H9 (cell line): ENCODE results near the gene ARHGEF16. TPM values are rescaled to one million over a fixed set of nuclear protein-coding genes. Genes with fewer than 3 reads are reported as not detected.

Experiments used
- DNase-seq: peaks from one replicate; pipeline ENCODE4 v3.0.0-alpha.2; 2017
- H2AFZ ChIP-seq: one replicate; pipeline ENCODE4 v1.6.1; 2013; ENCODE audit warnings: mild to moderate bottlenecking, low read length, control low read depth, moderate library complexity
- H2AK5ac ChIP-seq: 2 replicates; pipeline ENCODE4 v1.6.1; 2013; ENCODE audit warnings: low read length, control low read depth, mixed read lengths; ENCODE audit not compliant: insufficient read length
- H2BK120ac ChIP-seq: one replicate; pipeline ENCODE4 v1.6.1; 2013; ENCODE audit warnings: low read depth, mild to moderate bottlenecking, low read length, control low read depth, inconsistent platforms; ENCODE audit not compliant: poor library complexity, severe bottlenecking
- H2BK12ac ChIP-seq: 2 replicates; pipeline ENCODE4 v1.6.1; 2013; ENCODE audit warnings: low read length, control low read depth, mixed read lengths, low read depth; ENCODE audit not compliant: insufficient read length
- H2BK15ac ChIP-seq: 2 replicates; pipeline ENCODE4 v1.6.1; 2013; ENCODE audit warnings: low read depth, low read length, control low read depth
- H2BK20ac ChIP-seq: one replicate; pipeline ENCODE4 v1.6.1; 2013; ENCODE audit warnings: low read depth, mild to moderate bottlenecking, low read length, control low read depth, inconsistent platforms; ENCODE audit not compliant: poor library complexity, severe bottlenecking
- H2BK5ac ChIP-seq: 2 replicates; pipeline ENCODE4 v1.6.1; 2013; ENCODE audit warnings: low read length, control low read depth, mixed read lengths; ENCODE audit not compliant: insufficient read length
- H3K14ac ChIP-seq: 2 replicates; pipeline ENCODE4 v1.6.1; 2013; ENCODE audit warnings: low read length, control low read depth; ENCODE audit not compliant: insufficient read depth
- H3K18ac ChIP-seq: 2 replicates; pipeline ENCODE4 v1.6.1; 2013; ENCODE audit warnings: low read depth, mild to moderate bottlenecking, mixed read lengths, low read length, control low read depth; ENCODE audit not compliant: insufficient read length
- H3K23ac ChIP-seq: 2 replicates; pipeline ENCODE4 v1.6.1; 2013; ENCODE audit warnings: low read length, control low read depth, mixed read lengths, low read depth; ENCODE audit not compliant: insufficient read length
- H3K23me2 ChIP-seq: 2 replicates; pipeline ENCODE4 v1.6.1; 2013; ENCODE audit warnings: low read depth, mild to moderate bottlenecking, mixed read lengths, low read length, control low read depth; ENCODE audit not compliant: insufficient read length, poor library complexity, severe bottlenecking
- H3K27ac ChIP-seq: 2 replicates; pipeline ENCODE4 v1.5.1; 2013; ENCODE audit warnings: low read length, control low read depth, mixed read lengths, low read depth; ENCODE audit not compliant: insufficient read length
- H3K27me3 ChIP-seq: 2 replicates; pipeline ENCODE4 v1.6.1; 2013; ENCODE audit warnings: low read length, control low read depth, inconsistent platforms; ENCODE audit not compliant: insufficient read depth
- H3K4ac ChIP-seq: 2 replicates; pipeline ENCODE4 v1.6.1; 2013; ENCODE audit warnings: low read depth, mild to moderate bottlenecking, control low read depth, inconsistent platforms, low read length, moderate library complexity
- H3K4me1 ChIP-seq: 2 replicates; pipeline ENCODE4 v1.6.1; 2013; ENCODE audit warnings: low read length, control low read depth, inconsistent platforms; ENCODE audit not compliant: insufficient read depth
- H3K4me2 ChIP-seq: 2 replicates; pipeline ENCODE4 v1.6.1; 2013; ENCODE audit warnings: low read length, control low read depth, mixed read lengths; ENCODE audit not compliant: insufficient read length, insufficient read depth
- H3K56ac ChIP-seq: 2 replicates; pipeline ENCODE4 v1.6.1; 2013; ENCODE audit warnings: low read depth, mild to moderate bottlenecking, mixed read lengths, low read length, control low read depth; ENCODE audit not compliant: insufficient read length
- H3K79me1 ChIP-seq: 2 replicates; pipeline ENCODE4 v1.6.1; 2013; ENCODE audit warnings: low read depth, mild to moderate bottlenecking, moderate library complexity, low read length, control low read depth, inconsistent platforms; ENCODE audit not compliant: insufficient read depth, poor library complexity, severe bottlenecking
- H3K79me2 ChIP-seq: 2 replicates; pipeline ENCODE4 v1.6.1; 2013; ENCODE audit warnings: low read length, control low read depth, inconsistent platforms; ENCODE audit not compliant: insufficient read depth
- H3K9ac ChIP-seq: 2 replicates; pipeline ENCODE4 v1.6.1; 2013; ENCODE audit warnings: low read length, control low read depth, mixed read lengths; ENCODE audit not compliant: insufficient read length; ENCODE audit errors: extremely low read depth
- H3K9me3 ChIP-seq: one replicate; pipeline ENCODE4 v1.6.1; 2013; ENCODE audit warnings: low read depth, low read length, inconsistent platforms; ENCODE audit not compliant: control insufficient read depth
- H3T11ph ChIP-seq: one replicate; pipeline ENCODE4 v1.6.1; 2013; ENCODE audit warnings: mild to moderate bottlenecking, low read length, control low read depth, inconsistent platforms
- H4K20me1 ChIP-seq: one replicate; pipeline ENCODE4 v1.6.1; 2013; ENCODE audit not compliant: control insufficient read depth, insufficient read length, insufficient read depth
- H4K5ac ChIP-seq: 2 replicates; pipeline ENCODE4 v1.6.1; 2013; ENCODE audit warnings: low read depth, mild to moderate bottlenecking, mixed read lengths, low read length, control low read depth; ENCODE audit not compliant: insufficient read length
- H4K8ac ChIP-seq: replicated peaks from 2 replicates; pipeline ENCODE4 v1.6.1; 2013; ENCODE audit warnings: low read length, control low read depth, mixed read lengths, low read depth; ENCODE audit not compliant: insufficient read length
- H4K91ac ChIP-seq: 2 replicates; pipeline ENCODE4 v1.6.1; 2013; ENCODE audit warnings: low read depth, mild to moderate bottlenecking, moderate library complexity, mixed read lengths, low read length, control low read depth; ENCODE audit not compliant: insufficient read length
- H3K27ac Mint-ChIP-seq, 3 experiments: 2 replicates in 2 of 3; 3 replicates in 1 of 3; pipeline ENCODE4 v1.8.0; 2020 to 2021; ENCODE audit warnings: mixed read lengths in 3 of 3, mild to moderate bottlenecking in 1 of 3, moderate library complexity in 1 of 3
- H3K27me3 Mint-ChIP-seq: 2 replicates; pipeline ENCODE4 v1.8.0; 2021; ENCODE audit warnings: low read depth, mild to moderate bottlenecking, moderate library complexity, mixed read lengths
- H3K36me3 Mint-ChIP-seq, 3 experiments: 2 replicates in 2 of 3; 3 replicates in 1 of 3; pipeline ENCODE4 v1.8.0; 2020 to 2021; ENCODE audit warnings: low read depth in 3 of 3, mixed read lengths in 3 of 3; ENCODE audit not compliant: insufficient read depth in 1 of 3
- H3K4me1 Mint-ChIP-seq, 2 experiments: 2 replicates each; pipeline ENCODE4 v1.8.0; 2020; ENCODE audit warnings: mixed read lengths in 2 of 2
- H3K4me3 Mint-ChIP-seq, 2 experiments: 2 replicates in 1 of 2; 3 replicates in 1 of 2; pipeline ENCODE4 v1.8.0; 2020 to 2021; ENCODE audit warnings: mild to moderate bottlenecking in 2 of 2, mixed read lengths in 2 of 2, moderate library complexity in 1 of 2
- H3K9me3 Mint-ChIP-seq, 2 experiments: 2 replicates in 1 of 2; 3 replicates in 1 of 2; pipeline ENCODE4 v1.8.0; 2020; ENCODE audit warnings: mild to moderate bottlenecking in 2 of 2, mixed read lengths in 2 of 2, moderate library complexity in 1 of 2
- CTCF ChIP-seq: fragments of 200-600 bp; sonication (generic); conservative IDR thresholded peaks from 3 replicates; pipeline ENCODE4 v1.8.0; 2021; ENCODE audit warnings: antibody characterized with exemption, mild to moderate bottlenecking
- WGBS: extraction: QIAGEN DNeasy Blood & Tissue Kit; methylation state at CpG from one replicate; pipeline ENCODE4 v1.1.7; 2013; ENCODE audit warnings: missing lambda C conversion rate, low lambda C conversion rate, mixed read lengths; ENCODE audit not compliant: insufficient read length; ENCODE audit errors: extremely low coverage; 5-methylcytosine and 5-hydroxymethylcytosine counted together
- total RNA-seq: library from RNA; stranded (reverse); gene quantifications from 2 replicates; pipeline ENCODE4 v1.2.1, GENCODE V29; 2021

The ARHGEF16 gene
- total RNA-seq, 1 experiment from 2014 or later, result 48.5 TPM

GRCh38 chr1:3422638-3423037 lies 31.8 kb upstream of the ARHGEF16 start:
- no peaks in the 10 kb centered on the region for H3K4me1 ChIP-seq
- no peak overlapping the region for H3K9ac ChIP-seq

More at GRCh38 chr1:3422638-3423037, 31.8 kb upstream of the ARHGEF16 start:
- H2BK5ac ChIP-seq, result no peak overlapping the region
- H2BK20ac ChIP-seq, result no peak overlapping the region
- no peak overlapping the region for H3K56ac ChIP-seq
- H4K8ac ChIP-seq, result no peak overlapping the region
- no peaks in the 10 kb centered on the region for H3K79me1 ChIP-seq
- no peak overlapping the region for H2AFZ ChIP-seq
- H3K4me2 ChIP-seq, result no peak overlapping the region
- DNase-seq, result no peak
- Mint-ChIP-seq H3K9me3 (peaks cover 0 to under 1% of the 10 kb centered on the region in 2 experiments; a peak in 3 of 5 replicates), H3K4me1 (no peaks in the 10 kb centered on the region; a peak in 1 of 4 replicates), H3K36me3 (0 out of 7 replicates have a peak, but pooled peaks cover 0 to 2% (median 0%) of the 10 kb centered on the region in 3 experiments), H3K4me3 (no peak overlapping the region), H3K27ac (no peak overlapping the region; a peak in 1 of 7 replicates), H3K27me3 (peaks cover 4% of the 10 kb centered on the region)
- no peak overlapping the region for H2BK15ac ChIP-seq
- H3K79me2 ChIP-seq, result no peaks in the 10 kb centered on the region
- H3K23me2 ChIP-seq, result no peaks in the 10 kb centered on the region
- H3K14ac ChIP-seq, result no peak overlapping the region
- no peak overlapping the region for H2BK12ac ChIP-seq
- no peak overlapping the region for H3T11ph ChIP-seq
- H4K20me1 ChIP-seq, result no peaks in the 10 kb centered on the region
- H3K27ac ChIP-seq, result no peak overlapping the region
- no peak overlapping the region for H2BK120ac ChIP-seq
- no peak overlapping the region for H4K5ac ChIP-seq
- no peak overlapping the region for H3K4ac ChIP-seq
- H3K18ac ChIP-seq, result no peak overlapping the region
- no CpG with 5 or more reads among the region's 14 CpGs for WGBS
- TF ChIP-seq CTCF, result no peak
- no peak overlapping the region for H3K23ac ChIP-seq
- no peaks in the 10 kb centered on the region for H3K27me3 ChIP-seq
- no peak overlapping the region for H4K91ac ChIP-seq
- H3K9me3 ChIP-seq, result no peaks in the 10 kb centered on the region
- H2AK5ac ChIP-seq, result no peak overlapping the region
